Ascending aorta (tissue), 2 donors: Measurements from ENCODE around the gene ABCC4. TPM values are rescaled to one million over a fixed set of nuclear protein-coding genes. Genes with fewer than 3 reads are reported as not detected.

Source experiments
- DNase-seq, 2 donors: peaks; one replicate each; pipeline ENCODE4 v3.0.0-alpha.2; 2019; ENCODE audit warnings: low spot score in 2 of 2
- H3K27ac ChIP-seq, 2 donors: fragments of 200-600 bp; sonication (generic); one replicate each; pipeline ENCODE4 v1.5.1; 2016 to 2017; ENCODE audit warnings: mild to moderate bottlenecking in 1 of 2
- H3K27me3 ChIP-seq: fragments of 200-600 bp; sonication (generic); one replicate; pipeline ENCODE4 v1.5.1; 2017
- H3K36me3 ChIP-seq, 2 donors: fragments of 200-600 bp; sonication (generic); one replicate each; pipeline ENCODE4 v1.5.1; 2016
- H3K4me1 ChIP-seq, 2 donors: fragments of 200-600 bp; sonication (generic); one replicate each; pipeline ENCODE4 v1.5.1; 2016 to 2017; ENCODE audit warnings: mild to moderate bottlenecking in 1 of 2
- H3K4me3 ChIP-seq, 2 donors: fragments of 200-600 bp; sonication (generic); one replicate each; pipeline ENCODE4 v1.5.1; 2016 to 2017; ENCODE audit warnings: mild to moderate bottlenecking in 1 of 2
- H3K9me3 ChIP-seq, 2 donors: fragments of 200-600 bp; sonication (generic); one replicate each; pipeline ENCODE4 v1.5.1; 2016
- CTCF ChIP-seq, 3 experiments: fragments of 200-600 bp in 2 of 3; fragments of 450-650 bp in 1 of 3; sonication (generic) in 2 of 3; IDR thresholded peaks; one replicate each; pipeline ENCODE4 v1.5.1; 2016 to 2019; ENCODE audit warnings: antibody characterized with exemption in 3 of 3, mild to moderate bottlenecking in 1 of 3, moderate library complexity in 1 of 3
- intact Hi-C: fragments of 100-400 bp; cut with DNase I; formaldehyde crosslinking; loops from one replicate; pipeline ENCODE4 v1.15.1; 2023
- total RNA-seq: library from RNA; depleted of rRNA; stranded (reverse); fragments of >200 nt; gene quantifications from one replicate; pipeline ENCODE4 v1.1.0, GENCODE V29; 2016

The ABCC4 gene
- total RNA-seq, 1 donor from 2014 or later = 6.7 TPM

GRCh38 chr13:95039415-95039814 lies 261.8 kb downstream of the ABCC4 start:
- H3K9me3 ChIP-seq = no peaks in the 10 kb centered on the region
- H3K27ac ChIP-seq = no peak overlapping the region
- no peaks in the 10 kb centered on the region for H3K36me3 ChIP-seq
- no peak for DNase-seq
- no peaks in the 10 kb centered on the region for H3K4me1 ChIP-seq
- no peaks in the 10 kb centered on the region for H3K27me3 ChIP-seq
- no peak overlapping the region for H3K4me3 ChIP-seq
- no peak for TF ChIP-seq CTCF (IDR thresholded peaks at IDR 0.05)
- intact Hi-C loops = no loop called here

- TF ChIP-seq CTCF (IDR thresholded peaks at IDR 0.05) = no peak
- intact Hi-C loops = no loop called here
- Histone ChIP-seq H3K4me1 (no peaks in the 10 kb centered on the region), H3K36me3 (no peaks in the 10 kb centered on the region), H3K27ac (no peak overlapping the region), H3K9me3 (no peaks in the 10 kb centered on the region), H3K27me3 (no peaks in the 10 kb centered on the region), H3K4me3 (no peak overlapping the region)
- DNase-seq = no peak
These were observed 262.3 kb downstream of the ABCC4 start for GRCh38 chr13:95038949-95039348.

- no peak overlapping the region for H3K4me3 ChIP-seq
- no peaks in the 10 kb centered on the region for H3K36me3 ChIP-seq
- intact Hi-C loops = no loop called here
- H3K4me1 ChIP-seq = no peaks in the 10 kb centered on the region
- H3K27ac ChIP-seq = no peak overlapping the region
- H3K27me3 ChIP-seq = no peaks in the 10 kb centered on the region
- no peaks in the 10 kb centered on the region for H3K9me3 ChIP-seq
- no peak for DNase-seq
- TF ChIP-seq CTCF (IDR thresholded peaks at IDR 0.05) = no peak
These were observed 265.7 kb downstream of the ABCC4 start for GRCh38 chr13:95035311-95036109.

- DNase-seq = no peak
- H3K9me3 ChIP-seq = no peaks in the 10 kb centered on the region
- H3K36me3 ChIP-seq = no peaks in the 10 kb centered on the region
- TF ChIP-seq CTCF (IDR thresholded peaks at IDR 0.05) = no peak
- H3K27ac ChIP-seq = no peak overlapping the region
- H3K4me3 ChIP-seq = no peak overlapping the region
- intact Hi-C loops = no loop called here
- H3K4me1 ChIP-seq = no peaks in the 10 kb centered on the region
- H3K27me3 ChIP-seq = no peaks in the 10 kb centered on the region
These were observed 267.4 kb downstream of the ABCC4 start for GRCh38 chr13:95033890-95034289.

GRCh38 chr13:95032121-95032520 lies 269.1 kb downstream of the ABCC4 start:
- Histone ChIP-seq H3K27ac (no peak overlapping the region), H3K36me3 (no peaks in the 10 kb centered on the region), H3K27me3 (no peaks in the 10 kb centered on the region), H3K9me3 (no peaks in the 10 kb centered on the region), H3K4me3 (no peak overlapping the region), H3K4me1 (no peaks in the 10 kb centered on the region)
- intact Hi-C loops = no loop called here
- DNase-seq = no peak
- no peak for TF ChIP-seq CTCF (IDR thresholded peaks at IDR 0.05)
